SU-DHL-6 (cell line): ENCODE results near the gene TMEM81.

ENCODE experiments used
- CTCF ChIP-seq: fragments of 200-600 bp; sonication (generic); IDR thresholded peaks from one replicate; pipeline ENCODE4 v1.5.1; 2017; ENCODE audit warnings: antibody characterized with exemption, mild to moderate bottlenecking, low read length, moderate library complexity; ENCODE audit not compliant: insufficient read depth, poor library complexity, severe bottlenecking
- EZH2phosphoT487 ChIP-seq: fragments of 200-600 bp; sonication (generic), shearing (Covaris generic); conservative IDR thresholded peaks from 2 replicates; pipeline ENCODE4 v1.6.1; 2018; ENCODE audit warnings: mild to moderate bottlenecking, antibody characterized with exemption, low read length, moderate library complexity, mixed read lengths

DNA sequence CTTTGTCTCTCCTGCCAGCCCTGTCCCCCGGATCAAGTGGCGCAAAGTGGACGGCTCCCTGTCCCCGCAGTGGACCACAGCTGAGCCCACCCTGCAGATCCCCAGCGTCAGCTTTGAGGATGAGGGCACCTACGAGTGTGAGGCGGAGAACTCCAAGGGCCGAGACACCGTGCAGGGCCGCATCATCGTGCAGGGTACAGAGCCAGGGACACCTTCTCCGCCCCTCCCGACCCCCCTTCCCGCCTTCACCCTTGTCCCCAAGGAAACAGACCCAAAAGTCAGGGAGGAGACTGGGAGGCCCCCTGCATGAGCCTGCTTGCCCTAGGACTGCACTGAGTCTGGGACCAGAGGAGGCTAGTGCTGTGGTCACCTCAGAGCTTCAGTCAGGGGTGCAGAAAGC is 23.0 kb downstream of the TMEM81 start:
- TF ChIP-seq CTCF (no peak), EZH2phosphoT487 (no peak)
